Measurements from ENCODE around the gene ZNF654.

GRCh38 chr3:88151358-88151757, 92.3 kb downstream of the ZNF654 start:
- TF ChIP-seq CTCF (optimal IDR thresholded peaks at IDR 0.05 in 1 of 3, IDR thresholded peaks at IDR 0.05 in 1 of 3, conservative IDR thresholded peaks at IDR 0.05 in 1 of 3; ENCODE audit: extremely low read depth in 1 of 3, insufficient read depth in 2 of 3, low read length in 3 of 3) (no peak), EZH2 (IDR thresholded peaks at IDR 0.05; ENCODE audit: low read length) (no peak)

Measured in keratinocyte (primary cell).